Common myeloid progenitor, CD34-positive (primary cell): ENCODE results near the gene SLIT3.

Experiments used
- CTCF ChIA-PET: fragments of 350-600 bp; sonication (Branson Sonifier 250); formaldehyde crosslinking; loops from one replicate; lab custom pipeline; 2021; ENCODE audit warnings: antibody characterized with exemption; lab: Charles Lee
- POLR2A ChIA-PET: fragments of 350-600 bp; sonication (Branson Sonifier 250); formaldehyde crosslinking; loops from one replicate; lab custom pipeline; 2021; ENCODE audit warnings: antibody characterized with exemption; lab: Charles Lee
- DNase-seq, 3 donors: peaks; one replicate each; pipeline versions ENCODE4 v3.0.0 to v3.0.0-alpha.2; 2013
- H3K27ac ChIP-seq, 2 experiments: 1 replicate in 1 of 2; 2 replicates in 1 of 2; pipeline ENCODE4 v1.7.0; 2013; ENCODE audit warnings: inconsistent platforms in 2 of 2, low read length in 2 of 2, mild to moderate bottlenecking in 2 of 2, low read depth in 1 of 2, moderate library complexity in 1 of 2; ENCODE audit not compliant: severe bottlenecking in 2 of 2, insufficient read depth in 1 of 2, poor library complexity in 1 of 2
- H3K27me3 ChIP-seq, 5 experiments: replicated peaks in 2 of 5; 1 replicate in 3 of 5; 2 replicates in 2 of 5; pipeline versions ENCODE4 v1.6.1 to v1.7.0; 2013; ENCODE audit warnings: low read length in 4 of 5, mild to moderate bottlenecking in 2 of 5, moderate library complexity in 2 of 5, inconsistent platforms in 1 of 5; ENCODE audit not compliant: insufficient read depth in 5 of 5, control insufficient read depth in 4 of 5
- H3K36me3 ChIP-seq, 4 experiments: 1 replicate in 2 of 4; 2 replicates in 2 of 4; pipeline versions ENCODE4 v1.6.1 to v1.7.0; 2013; ENCODE audit warnings: low read length in 3 of 4, control low read depth in 1 of 4, mild to moderate bottlenecking in 1 of 4; ENCODE audit not compliant: control insufficient read depth in 4 of 4, insufficient read depth in 4 of 4
- H3K4me1 ChIP-seq, 4 experiments: 1 replicate in 3 of 4; 2 replicates in 1 of 4; pipeline versions ENCODE4 v1.6.1 to v1.7.1; 2013; ENCODE audit warnings: low read length in 3 of 4, mild to moderate bottlenecking in 3 of 4, control low read depth in 1 of 4, inconsistent platforms in 1 of 4, moderate library complexity in 1 of 4; ENCODE audit not compliant: control insufficient read depth in 4 of 4, insufficient read depth in 4 of 4; ENCODE audit errors: control extremely low read depth in 1 of 4
- H3K4me3 ChIP-seq, 7 experiments: 1 replicate in 4 of 7; 2 replicates in 3 of 7; pipeline versions ENCODE4 v1.5.1 to v1.7.0; 2013; ENCODE audit warnings: mild to moderate bottlenecking in 7 of 7, low read length in 6 of 7, moderate library complexity in 6 of 7, inconsistent platforms in 2 of 7, low read depth in 2 of 7, control low read depth in 1 of 7; ENCODE audit not compliant: insufficient read depth in 4 of 7, control insufficient read depth in 1 of 7; ENCODE audit errors: extremely low read depth in 1 of 7
- H3K9me3 ChIP-seq, 5 experiments: 1 replicate in 4 of 5; 2 replicates in 1 of 5; pipeline versions ENCODE4 v1.6.1 to v1.7.1; 2013; ENCODE audit warnings: low read length in 4 of 5, mild to moderate bottlenecking in 2 of 5, inconsistent platforms in 1 of 5, low read depth in 1 of 5, moderate library complexity in 1 of 5; ENCODE audit not compliant: control insufficient read depth in 4 of 5, insufficient read depth in 2 of 5; ENCODE audit errors: control extremely low read depth in 1 of 5
- WGBS: methylation state at CpG from one replicate; pipeline ENCODE4 v1.1.5; 2013; ENCODE audit not compliant: insufficient coverage; 5-methylcytosine and 5-hydroxymethylcytosine counted together

The SLIT3 gene

DNA sequence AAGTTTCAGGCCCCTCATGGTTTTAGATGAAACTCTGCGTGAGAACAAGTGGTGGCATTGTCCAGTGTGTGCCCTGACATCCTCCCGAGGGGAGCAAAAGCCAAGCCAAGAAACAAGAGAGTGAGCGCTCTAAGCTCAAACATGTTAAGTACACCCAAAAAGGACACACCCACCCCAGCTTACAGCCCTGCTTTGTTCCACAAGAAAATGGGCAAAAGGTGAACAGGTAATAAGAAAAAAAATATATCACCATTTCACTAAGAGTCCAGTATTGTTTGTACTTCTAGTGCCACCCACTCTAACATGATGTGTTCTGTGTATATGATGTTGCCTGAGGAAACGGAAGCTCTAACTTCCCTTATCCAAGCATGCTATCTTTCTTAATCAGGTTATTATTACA, 278.2 kb downstream of the SLIT3 start:
- no peak overlapping the region for H3K27ac ChIP-seq
- 100% methylated on average over 1 of the region's 4 CpGs for WGBS
- no peaks in the 10 kb centered on the region for H3K9me3 ChIP-seq
- peaks cover 0 to 6% (median 0%) of the 10 kb centered on the region in 5 experiments for H3K27me3 ChIP-seq
- POLR2A ChIA-PET, result no interaction called here
- no peak overlapping the region for H3K4me3 ChIP-seq
- no peaks in the 10 kb centered on the region for H3K36me3 ChIP-seq
- CTCF ChIA-PET, result interaction anchor here (1.4 kb wide), 1 partner anchor 11 kb away, joined by 3 read pairs; no protein-coding TSS in a partner anchor
- no peak for DNase-seq
- H3K4me1 ChIP-seq, result peaks cover 0 to 5% (median 2%) of the 10 kb centered on the region in 4 experiments

DNA sequence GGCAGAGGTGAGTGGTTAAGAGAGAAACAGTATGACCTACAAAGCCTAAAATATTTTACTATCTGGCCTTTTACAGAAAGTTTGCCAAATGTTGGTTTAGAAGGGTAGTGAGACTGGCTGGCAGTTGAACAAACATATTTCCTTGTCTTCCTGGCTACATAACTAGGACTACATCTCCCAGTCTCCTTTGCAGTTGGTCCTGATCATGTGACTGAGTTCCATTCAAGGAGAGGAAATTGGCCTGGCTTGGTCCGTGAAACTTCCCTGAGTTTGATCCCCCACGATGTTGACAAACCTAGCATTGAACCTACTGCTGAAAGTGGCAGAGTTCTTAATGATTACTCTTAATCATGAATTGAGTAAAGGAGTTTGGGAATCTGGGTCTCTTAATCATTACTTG, 280.8 kb downstream of the SLIT3 start:
- WGBS, result 67% methylated on average over 1 of the region's 2 CpGs

DNA sequence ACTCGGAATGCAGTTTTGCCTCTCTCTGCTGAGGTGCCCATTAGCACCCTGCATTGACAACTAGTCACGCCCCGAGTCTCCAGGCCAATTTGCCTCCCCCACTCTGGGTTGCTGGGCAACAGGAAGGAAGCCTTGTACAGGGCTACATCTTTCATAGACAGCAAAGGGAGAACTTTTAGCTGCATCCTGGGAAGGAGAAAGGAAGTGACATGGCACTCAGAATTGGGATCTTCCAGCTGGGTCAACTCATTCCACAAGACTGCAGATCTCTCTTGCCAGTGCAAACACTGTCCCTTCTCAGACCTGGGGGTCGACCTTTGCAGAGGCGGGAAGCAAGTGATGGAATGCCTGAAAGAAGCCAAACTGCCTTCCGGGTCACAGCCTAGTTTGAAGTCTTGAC, 282.0 kb downstream of the SLIT3 start:
- ChIA-PET CTCF (no interaction called here), POLR2A (no interaction called here)
- Histone ChIP-seq H3K27ac (no peak overlapping the region), H3K4me3 (no peak overlapping the region), H3K9me3 (no peaks in the 10 kb centered on the region), H3K36me3 (no peaks in the 10 kb centered on the region), H3K27me3 (peaks cover 0 to 4% (median 3%) of the 10 kb centered on the region in 5 experiments), H3K4me1 (no peaks in the 10 kb centered on the region)
- DNase-seq, result no peak
- 95% methylated on average over 5 of the region's 6 CpGs for WGBS

More for the DNA sequence above, 280.8 kb downstream of the SLIT3 start:
- Histone ChIP-seq H3K9me3 (no peaks in the 10 kb centered on the region), H3K27ac (no peak overlapping the region), H3K36me3 (no peaks in the 10 kb centered on the region), H3K27me3 (peaks cover 0 to 8% (median 3%) of the 10 kb centered on the region in 5 experiments), H3K4me3 (no peak overlapping the region), H3K4me1 (no peaks in the 10 kb centered on the region)
- POLR2A ChIA-PET, result no interaction called here
- CTCF ChIA-PET, result no interaction called here
- no peak for DNase-seq

DNA sequence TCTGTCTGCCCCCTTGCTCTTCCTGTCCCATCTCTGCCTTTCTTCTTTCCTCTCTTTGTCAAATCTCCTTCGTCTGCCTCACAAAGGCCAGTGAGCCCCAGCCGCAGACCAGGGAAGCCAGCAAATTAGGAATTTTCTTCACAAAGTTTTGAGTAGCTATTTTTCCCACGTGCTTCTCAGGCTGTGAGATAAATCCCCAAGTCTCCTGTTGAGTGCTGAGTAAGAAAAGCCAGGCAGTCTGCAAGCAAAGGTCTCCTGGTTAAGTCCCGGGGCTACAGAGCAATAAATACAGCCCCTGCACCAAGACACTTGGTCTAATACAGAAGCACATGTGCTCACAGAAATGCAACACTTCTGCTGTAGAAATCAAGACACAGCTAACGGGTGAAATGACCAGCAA, 284.9 kb downstream of the SLIT3 start:
- Histone ChIP-seq H3K4me1 (no peaks in the 10 kb centered on the region), H3K9me3 (no peaks in the 10 kb centered on the region), H3K27ac (no peak overlapping the region), H3K4me3 (no peak overlapping the region), H3K27me3 (peaks cover 0 to 4% (median 3%) of the 10 kb centered on the region in 5 experiments), H3K36me3 (no peaks in the 10 kb centered on the region)
- 92% methylated on average over 4 of the region's 5 CpGs for WGBS
- POLR2A ChIA-PET, result no interaction called here
- CTCF ChIA-PET, result no interaction called here
- no peak for DNase-seq

DNA sequence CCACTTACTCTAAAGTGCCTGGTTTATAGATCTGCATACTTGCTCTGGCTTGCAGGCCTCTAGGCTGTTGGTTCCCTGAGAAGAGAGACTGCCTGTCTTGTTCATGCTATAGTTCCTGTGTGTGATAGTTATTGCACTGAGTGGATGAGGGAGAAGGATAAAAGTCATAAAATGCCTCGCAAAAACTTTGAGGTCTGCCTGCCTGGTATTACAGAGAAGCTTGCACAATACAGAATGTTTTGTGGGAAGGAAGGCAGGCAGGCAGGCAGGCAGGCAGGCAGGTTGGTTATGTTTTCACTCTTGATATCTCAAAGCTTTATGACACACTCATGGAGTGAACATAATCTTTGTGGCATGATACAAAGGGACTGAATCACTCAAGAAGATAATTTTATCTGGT, 287.1 kb downstream of the SLIT3 start:
- Histone ChIP-seq H3K4me3 (no peak overlapping the region), H3K27me3 (peaks cover 0 to 3% (median 2%) of the 10 kb centered on the region in 5 experiments), H3K27ac (no peak overlapping the region), H3K36me3 (no peaks in the 10 kb centered on the region), H3K9me3 (no peaks in the 10 kb centered on the region), H3K4me1 (no peaks in the 10 kb centered on the region)
- ChIA-PET POLR2A (no interaction called here), CTCF (interaction anchor here (1.1 kb wide), 1 partner anchor 46 kb away, joined by 3 read pairs; no protein-coding TSS in a partner anchor)
- WGBS, result 80% methylated on average over 1 of the region's 1 CpG
- DNase-seq, result no peak

DNA sequence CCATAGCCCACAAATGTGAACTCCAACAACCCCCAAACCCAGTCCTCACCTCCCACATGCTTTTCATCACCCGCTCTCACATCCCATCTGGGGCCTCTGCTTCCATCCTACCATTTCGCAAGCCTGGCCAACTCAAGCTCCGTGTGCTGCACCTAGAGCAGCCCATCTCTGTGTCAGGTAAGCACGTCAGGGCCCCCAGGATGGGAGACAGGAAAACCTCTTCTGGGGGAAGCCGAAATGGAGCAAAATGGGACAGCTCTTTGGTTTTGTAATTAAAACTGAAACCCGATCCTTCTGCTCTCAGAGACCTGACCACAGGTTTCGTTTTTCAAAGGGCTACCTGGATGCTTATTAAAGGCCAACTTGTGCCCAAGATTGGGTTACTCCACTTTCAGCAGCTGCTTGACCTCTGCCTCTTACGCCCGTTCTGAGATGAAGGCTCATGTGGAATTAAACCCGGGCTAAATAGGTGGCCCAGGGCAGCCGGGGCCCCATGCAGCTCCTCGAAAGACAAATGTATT, 287.7 kb downstream of the SLIT3 start:
- Histone ChIP-seq H3K36me3 (no peaks in the 10 kb centered on the region), H3K9me3 (no peaks in the 10 kb centered on the region), H3K4me1 (no peaks in the 10 kb centered on the region), H3K27me3 (peaks cover 0 to 3% (median 2%) of the 10 kb centered on the region in 5 experiments), H3K4me3 (no peak overlapping the region), H3K27ac (no peak overlapping the region)
- DNase-seq, result no peak
- POLR2A ChIA-PET, result no interaction called here
- CTCF ChIA-PET, result interaction anchor here (1.1 kb wide), 1 partner anchor 46 kb away, joined by 3 read pairs; no protein-coding TSS in a partner anchor
- 96% methylated on average over 12 of the region's 12 CpGs for WGBS

DNA sequence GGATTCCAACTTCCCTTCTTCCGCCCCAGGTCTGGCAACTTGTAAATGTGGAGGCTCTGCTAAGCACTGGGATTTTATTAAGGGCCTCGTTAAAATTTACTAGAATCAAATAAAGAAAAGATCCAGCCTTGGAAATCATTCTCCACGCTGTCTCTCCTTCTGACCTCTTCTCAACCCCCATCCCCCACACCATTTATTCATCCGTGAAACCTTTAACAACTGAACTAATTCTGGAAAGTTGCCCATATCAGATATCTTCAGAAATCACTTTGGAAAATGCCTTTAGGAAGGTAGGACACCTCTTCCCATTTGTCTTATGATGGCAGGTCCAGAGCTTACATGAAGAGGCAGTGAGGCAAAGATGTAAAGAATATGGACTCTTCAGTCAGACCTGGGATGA, 288.5 kb downstream of the SLIT3 start:
- Histone ChIP-seq H3K4me3 (no peak overlapping the region), H3K36me3 (no peaks in the 10 kb centered on the region), H3K4me1 (no peaks in the 10 kb centered on the region), H3K9me3 (no peaks in the 10 kb centered on the region), H3K27ac (no peak overlapping the region), H3K27me3 (peaks cover 0 to 3% (median 2%) of the 10 kb centered on the region in 5 experiments)
- 86% methylated on average over 4 of the region's 4 CpGs for WGBS
- POLR2A ChIA-PET, result no interaction called here
- CTCF ChIA-PET, result interaction anchor here (1.1 to 1.2 kb wide), 2 partner anchors 11 to 47 kb away, joined by 3 read pairs; no protein-coding TSS in a partner anchor
- no peak for DNase-seq
